NCI-H69 (cell line): ENCODE data around the gene IDE.
"Not testable (repeated sequence)": the region's sequence is repeated elsewhere in the genome, so short reads cannot be mapped to it uniquely, and the experiment has no call there.

Source experiments
- DNase-seq: peaks from one replicate; lab custom pipeline; 2025; lab: John Stamatoyannopoulos, UW

Gene IDE

DNA sequence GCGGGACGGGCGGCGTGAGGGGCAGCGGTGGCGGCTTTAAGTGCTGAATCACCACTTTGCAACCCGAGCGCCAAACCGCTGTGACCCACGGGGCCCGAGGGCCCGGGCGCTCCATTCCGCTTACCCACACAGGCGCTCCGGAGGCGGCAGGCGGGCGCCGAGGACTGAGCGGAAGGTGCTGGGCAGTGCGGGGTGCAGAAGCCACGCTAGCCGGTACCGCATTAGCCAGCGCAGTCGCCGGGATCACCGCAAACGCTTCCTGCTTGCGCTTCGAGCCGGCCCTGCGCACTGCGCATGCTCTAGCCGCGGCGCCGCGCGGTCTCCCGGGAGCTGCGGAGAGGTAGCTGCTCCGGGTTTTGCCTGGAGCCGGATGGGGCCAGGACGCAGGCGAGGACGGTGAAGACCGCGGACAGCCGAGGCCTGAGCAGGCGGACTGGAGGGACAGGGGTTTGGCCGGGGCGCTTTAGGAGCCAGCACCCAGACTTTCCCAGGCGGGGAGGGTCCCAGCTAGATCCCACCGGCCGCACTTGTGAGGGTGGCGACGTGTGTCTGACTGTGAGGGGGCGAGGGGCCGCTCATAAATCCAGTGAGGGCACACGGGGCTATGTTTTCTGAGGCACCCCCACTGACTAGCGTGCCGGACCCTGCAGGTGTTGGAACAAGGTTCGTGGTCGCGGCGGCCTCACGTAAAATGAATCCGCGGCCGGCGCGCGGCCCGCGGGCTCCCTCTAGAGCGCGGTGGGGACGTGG, at the start of gene IDE:
Gene IDE, minus strand, starts transcription at position 296 of the 750 bp plus-strand sequence. Its CDS starts 74 bp downstream, at position 222.
- peak; percentile 91 for DNase-seq

GRCh38 chr10:92619368-92619767, 45.5 kb upstream of the IDE start:
- no peak for DNase-seq

DNA sequence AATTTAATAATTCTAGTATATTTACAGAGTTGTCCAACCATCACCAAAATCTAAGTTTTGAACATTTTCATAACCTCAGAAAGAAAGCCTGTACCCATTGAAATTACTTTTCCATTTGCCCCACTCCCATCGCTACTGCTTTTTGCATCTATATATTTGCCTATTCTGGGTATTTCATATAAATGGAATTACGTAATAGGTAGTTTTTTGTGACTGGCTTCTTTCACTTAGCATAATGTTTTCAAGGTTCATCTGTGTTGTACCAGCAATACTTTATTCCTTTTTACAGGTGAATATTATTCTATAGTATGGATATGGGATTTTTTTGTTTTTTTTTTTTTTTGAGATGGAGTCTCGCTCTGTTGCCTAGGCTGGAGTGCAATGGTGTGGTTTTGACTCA, 41.6 kb upstream of the IDE start:
- no peak for DNase-seq

DNA sequence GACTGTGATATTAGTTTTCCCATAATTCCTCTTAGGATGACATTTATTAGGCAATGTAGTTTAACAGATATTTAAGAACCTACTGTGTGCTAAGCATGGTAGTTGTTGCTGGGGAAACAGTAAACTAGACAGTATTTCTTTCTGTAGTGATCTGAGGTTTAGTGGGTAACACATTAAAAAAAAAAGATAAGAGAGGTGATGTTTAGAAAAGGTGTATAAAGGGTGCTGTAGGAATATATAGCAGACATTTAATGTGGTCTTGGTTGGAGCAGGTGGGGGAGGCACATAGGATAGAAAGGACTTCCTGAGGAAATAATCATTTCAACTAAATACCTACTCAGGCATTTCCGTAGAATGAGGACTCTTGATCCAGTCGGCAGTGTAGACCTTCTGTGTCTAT, 30.9 kb upstream of the IDE start:
- DNase-seq = no peak

DNA sequence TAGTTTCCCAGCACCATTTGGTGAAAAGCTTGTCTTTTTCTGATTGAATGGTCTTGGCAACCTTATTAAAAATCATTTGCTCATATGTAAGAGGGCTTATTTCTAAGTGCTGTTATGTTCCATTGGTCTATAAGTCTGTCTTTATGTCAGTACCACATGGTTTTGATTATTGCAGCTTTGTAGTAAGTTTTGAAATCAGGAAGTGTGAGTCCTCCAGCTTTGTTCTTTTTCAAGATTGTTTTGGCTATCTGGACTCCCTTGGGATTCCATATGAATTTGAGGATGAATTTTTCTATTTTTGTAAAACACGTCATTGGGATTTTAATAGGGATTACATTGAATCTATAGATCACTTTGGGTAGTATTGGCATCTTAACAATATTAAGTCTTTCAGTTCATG, 24.4 kb upstream of the IDE start:
- no peak for DNase-seq

DNA sequence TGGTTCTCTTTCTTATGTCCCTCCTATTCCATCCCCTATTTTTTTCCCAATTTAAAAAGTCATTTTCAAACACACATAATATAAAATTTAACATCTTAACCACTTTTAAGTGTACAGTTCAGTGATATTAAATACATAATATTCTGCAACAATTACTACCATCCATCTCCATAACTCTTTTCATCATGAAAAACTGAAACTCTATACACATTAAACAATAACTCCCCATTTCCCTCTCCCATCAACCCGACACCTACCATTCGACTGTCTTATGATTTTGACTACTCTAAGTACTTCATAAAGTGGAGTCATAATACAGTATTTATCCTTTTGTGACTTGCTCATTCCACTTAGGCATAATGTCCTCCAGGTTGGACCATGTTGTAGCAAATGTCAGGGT, 21.6 kb upstream of the IDE start:
- DNase-seq = no peak

- DNase-seq = peak; percentile 27
Observed at GRCh38 chr10:92593619-92594588, 20.0 kb upstream of the IDE start.

DNA sequence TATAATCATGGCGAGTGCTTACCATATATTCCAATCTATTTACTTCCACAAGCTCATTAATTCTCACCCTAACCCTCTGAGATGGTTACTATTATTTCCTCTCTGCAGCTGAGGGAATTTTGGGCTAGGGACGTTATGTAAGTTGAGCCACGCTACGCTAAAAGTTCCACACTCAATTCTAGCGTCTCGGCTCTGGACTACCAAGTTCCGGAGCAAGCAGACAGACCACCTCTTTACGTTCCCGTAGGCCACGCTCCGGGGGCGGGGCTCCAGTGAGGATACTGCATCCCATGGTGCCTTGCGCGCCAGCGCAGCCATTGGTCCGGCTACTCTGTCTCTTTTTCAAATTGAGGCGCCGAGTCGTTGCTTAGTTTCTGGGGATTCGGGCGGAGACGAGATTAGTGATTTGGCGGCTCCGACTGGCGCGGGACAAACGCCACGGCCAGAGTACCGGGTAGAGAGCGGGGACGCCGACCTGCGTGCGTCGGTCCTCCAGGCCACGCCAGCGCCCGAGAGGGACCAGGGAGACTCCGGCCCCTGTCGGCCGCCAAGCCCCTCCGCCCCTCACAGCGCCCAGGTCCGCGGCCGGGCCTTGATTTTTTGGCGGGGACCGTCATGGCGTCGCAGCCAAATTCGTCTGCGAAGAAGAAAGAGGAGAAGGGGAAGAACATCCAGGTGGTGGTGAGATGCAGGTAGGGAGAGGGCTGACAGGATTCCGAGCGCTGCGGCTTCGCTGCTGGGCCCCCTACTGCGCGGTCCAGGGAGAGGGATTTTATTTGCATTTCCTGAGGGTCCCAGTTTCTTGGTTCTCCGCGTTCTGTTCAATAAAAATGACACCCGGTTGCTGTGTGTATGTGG, 19.1 kb upstream of the IDE start, which contains the start of gene KIF11:
Gene KIF11, plus strand, starts transcription at position 370 of the 858 bp plus-strand sequence. Its CDS starts 246 bp downstream, at position 616.
- peak; percentile 97 for DNase-seq

- DNase-seq = peak; percentile 92
Observed at GRCh38 chr10:92591550-92592022, 17.7 kb upstream of the IDE start.

DNA sequence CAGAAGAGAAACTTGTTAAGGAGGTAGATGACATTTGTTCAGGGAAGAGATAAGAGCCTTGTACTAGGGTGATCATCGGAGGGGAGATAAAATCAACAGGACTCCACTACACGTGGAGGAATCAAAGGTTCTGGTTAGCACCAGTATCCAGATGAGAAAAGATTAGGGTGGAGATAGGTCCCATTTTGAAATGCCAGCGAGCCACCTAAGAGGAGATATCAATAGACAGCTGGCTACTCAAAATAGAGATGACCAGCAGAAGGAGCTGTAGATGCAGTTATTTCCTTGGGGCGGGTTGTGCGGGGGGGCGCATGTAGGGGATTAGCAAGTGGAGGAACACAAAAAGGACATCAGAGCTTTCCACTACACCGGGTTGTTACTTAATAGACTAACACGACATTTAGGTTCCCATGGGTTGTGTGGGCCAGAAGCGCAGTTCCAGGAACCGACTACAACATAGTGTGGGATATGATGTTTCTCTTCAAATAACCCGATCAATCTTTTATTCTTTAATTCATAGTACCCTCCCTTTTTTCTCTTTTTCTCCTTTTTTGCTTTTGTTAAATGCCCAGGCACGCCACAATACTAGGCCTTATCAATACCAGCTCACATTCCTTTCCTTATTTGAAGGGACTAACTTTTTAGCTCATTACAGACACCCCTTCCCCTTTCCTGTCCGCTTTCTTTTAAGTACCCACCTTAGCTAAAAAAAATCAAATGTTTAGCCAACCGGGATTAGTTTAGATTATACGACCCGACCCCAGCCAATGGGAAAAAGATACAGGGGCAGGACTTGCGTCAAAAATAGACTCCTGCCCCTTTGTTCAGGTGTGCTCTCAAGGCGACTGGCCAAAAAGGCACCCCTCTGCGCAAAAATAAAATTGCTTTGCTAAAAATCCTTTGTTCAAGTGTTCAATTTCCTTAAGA, 17.0 kb upstream of the IDE start:
- DNase-seq = peak; percentile 72

GRCh38 chr10:92582347-92582746, 8.5 kb upstream of the IDE start:
- DNase-seq = not testable (repeated sequence)

DNA sequence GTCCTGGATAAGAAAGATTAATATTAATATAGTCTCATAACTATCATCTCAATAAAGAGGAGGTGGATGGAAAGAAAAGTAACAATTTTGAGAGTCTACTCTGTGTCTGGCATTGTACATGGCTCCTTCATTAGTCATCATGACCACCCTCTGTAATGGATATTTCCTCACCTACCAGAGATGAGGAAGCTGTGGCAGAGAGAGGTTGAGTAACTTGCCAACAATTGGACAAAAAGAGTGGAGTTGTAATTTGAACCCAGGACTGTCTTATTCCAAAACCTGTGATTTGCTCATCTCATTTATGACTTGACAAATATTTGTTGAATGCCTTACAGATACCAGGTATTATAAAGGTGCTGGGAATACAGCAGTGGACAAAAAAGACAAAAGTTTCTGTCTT, 2.1 kb upstream of the IDE start:
- DNase-seq = peak; percentile 46

DNA sequence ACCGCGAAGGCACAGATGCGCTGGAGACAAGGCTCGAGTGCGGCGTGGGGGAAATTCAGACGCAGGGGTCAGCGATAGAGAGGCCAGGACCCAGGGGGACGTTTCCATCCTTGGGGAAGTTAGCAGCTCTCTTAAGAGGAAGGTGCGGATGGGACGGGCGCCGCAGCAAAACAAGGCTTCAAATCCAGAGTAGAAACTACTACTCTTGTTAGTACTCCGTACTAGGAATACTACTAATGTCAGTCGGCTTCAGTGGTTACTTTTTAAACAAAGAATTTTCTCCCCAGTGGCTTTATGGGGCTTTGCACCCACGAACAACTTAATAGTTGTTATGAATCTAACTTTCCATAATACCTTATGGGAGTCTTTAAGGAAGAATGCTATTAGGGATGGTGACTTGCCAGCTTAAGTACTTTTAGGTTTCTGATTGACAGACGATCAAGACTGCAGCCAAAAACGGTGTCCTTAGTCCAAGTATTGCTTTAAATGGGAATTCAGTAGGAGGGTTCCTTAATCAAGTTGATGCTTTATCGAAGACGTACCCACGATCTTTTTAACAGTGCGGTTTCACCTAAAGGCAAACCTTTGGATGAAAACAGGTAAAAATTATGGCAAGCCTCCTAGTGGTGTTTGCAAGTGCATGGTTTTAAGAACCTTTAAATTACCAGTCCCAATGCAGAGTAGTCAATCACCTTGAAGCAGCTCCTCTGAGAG, 812 bp upstream of the IDE start:
- peak; percentile 52 for DNase-seq

DNA sequence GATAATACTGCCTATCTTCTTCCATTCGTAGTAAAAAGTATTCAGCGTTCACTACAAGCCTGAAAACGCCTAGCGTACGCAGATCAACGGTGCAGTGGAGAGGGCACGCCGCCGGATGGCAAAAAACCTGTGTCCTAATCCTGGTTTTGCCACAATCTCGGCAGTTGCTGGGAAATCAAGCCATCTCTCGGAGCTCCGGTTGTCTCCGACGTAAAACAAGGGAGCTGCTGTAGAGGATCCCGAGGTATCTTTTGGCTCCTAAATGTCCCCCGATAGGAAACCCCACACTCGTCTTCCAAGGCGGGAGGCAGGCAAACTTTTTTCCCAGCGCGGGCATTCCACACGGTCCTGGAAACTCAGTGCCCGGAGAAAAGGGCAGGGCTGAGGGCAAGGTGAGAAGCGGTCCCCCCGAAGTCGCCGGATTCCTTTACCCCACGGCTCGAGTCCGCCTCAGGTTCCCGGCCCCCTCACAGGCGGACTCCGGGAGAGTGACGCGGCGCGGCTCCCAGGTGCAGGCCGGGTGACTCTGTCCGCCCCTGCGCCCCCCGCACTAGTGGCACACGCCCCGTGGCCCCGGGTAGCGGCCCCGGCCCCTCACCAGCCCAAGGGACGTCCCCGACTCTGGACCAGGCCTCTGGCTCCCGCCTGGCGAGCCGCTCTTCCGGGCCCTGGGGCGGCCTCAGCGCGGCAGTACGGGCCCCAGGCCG, 649 bp downstream of the IDE start:
- peak; percentile 54 for DNase-seq

DNA sequence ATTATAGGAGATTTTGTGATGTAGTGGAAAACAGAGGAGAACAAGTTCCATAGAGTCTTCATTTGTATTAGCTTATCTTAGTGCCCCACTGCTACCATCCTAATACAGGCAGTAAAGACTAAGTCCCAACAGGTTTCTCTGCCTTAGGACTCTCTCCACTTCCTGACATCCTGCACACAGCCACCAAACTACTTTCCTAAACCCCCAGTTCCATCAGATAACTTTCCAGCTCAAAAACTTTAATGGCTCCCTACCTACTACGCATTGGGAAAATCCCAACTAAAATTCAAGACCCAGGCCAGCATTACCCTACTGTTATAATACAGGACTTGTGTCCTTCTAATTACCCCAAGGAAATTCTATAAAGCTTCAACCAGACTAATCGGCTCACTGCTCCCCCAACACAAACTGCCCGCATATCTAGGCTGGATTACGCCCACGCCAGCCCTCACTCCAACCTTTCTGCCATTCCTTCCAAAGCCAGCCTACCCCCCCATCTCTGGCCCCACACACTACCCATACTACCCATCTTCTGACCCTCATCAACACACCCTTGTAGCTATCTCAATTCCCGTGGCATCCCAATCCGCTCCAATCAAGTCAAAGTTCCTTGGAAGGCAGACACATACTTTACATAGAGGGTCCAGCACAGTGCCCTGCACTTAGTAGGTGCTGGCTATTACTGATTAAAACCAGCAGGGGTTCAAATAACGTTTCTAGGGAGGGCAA, 1.4 kb downstream of the IDE start:
- peak; percentile 27 for DNase-seq

- DNase-seq = no peak
Observed at GRCh38 chr10:92571649-92572048, 2.2 kb downstream of the IDE start.

DNA sequence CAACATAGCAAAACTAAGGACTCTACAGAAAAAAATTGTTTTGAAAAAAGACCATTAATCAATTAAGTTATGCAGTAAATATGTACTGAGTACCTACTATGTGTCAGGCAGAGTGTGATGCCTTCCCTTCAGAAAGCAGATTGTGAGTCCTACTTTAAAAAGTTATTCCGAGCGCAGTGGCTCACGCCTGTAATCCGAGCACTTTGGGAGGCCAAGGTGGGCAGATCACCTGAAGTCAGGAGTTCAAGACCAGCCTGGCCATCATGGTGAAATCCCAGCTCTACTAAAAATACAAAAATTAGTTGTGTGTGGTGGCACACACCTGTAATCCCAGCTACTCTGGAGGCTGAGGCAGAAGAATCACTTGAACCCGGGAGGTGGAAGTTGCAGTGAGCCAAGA, 4.2 kb downstream of the IDE start:
- not testable (repeated sequence) for DNase-seq

GRCh38 chr10:92569071-92569470, 4.8 kb downstream of the IDE start:
- DNase-seq = no peak
